ENCODE data around the gene CDYL2.
"Not testable (repeated sequence)": the region's sequence is repeated elsewhere in the genome, so short reads cannot be mapped to it uniquely, and the experiment has no call there.

The CDYL2 gene

DNA sequence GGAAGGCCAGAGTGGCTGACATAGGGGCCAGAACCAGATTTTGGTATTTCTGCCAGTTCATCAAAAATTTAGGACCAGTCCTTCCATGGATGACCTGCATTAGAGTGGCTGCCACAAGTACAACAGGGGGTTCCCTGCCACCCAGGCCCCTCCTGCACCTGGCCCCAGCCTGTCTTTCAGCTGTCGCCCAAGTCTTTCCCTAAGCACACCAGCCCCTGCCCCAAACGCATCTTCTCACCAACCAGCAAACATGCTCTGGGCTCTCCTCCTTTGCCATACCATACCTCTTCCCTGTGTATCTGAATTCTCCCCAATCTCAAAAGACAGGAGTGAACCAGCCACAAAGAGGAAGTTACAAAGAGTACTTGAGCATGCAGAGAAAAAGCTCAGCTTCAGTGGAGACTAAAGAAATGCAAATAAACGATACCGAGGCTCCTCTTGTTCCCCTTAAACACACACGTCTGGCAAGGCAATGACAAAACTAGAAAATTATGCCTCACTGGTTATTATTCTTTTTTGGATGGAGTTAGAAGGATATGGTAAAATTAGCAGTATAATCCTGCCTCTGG is 133.0 kb downstream of the CDYL2 start:
- DNase-seq (ENCODE audit: low read depth in 2 of 2, low spot score in 1 of 2), result no peak

- DNase-seq (ENCODE audit: low read depth in 2 of 2, low spot score in 1 of 2), result no peak
Observed at GRCh38 chr16:80670170-80670865, 134.1 kb downstream of the CDYL2 start.

DNA sequence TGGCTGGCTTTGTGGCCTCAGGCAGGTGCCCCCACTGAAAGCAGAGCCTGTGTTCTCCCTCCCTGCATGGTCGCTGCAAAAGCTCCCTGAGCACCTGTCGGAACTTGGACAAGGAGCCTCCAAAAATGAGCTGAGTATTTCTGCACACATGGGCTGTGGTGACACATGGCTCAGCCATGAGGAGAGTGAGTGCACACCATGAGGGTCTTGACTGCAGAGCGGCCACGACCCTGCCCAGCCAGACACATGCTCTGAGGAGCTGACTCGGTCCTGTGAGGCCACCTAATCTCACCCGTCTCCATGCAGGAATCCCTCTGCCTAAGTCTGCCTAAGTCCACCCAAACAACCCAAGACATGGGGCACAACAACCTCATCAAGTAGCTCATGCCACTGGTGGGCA is 134.7 kb downstream of the CDYL2 start:
- no peak for DNase-seq (ENCODE audit: low read depth in 2 of 2, low spot score in 1 of 2)

GRCh38 chr16:80667925-80668324 is 136.5 kb downstream of the CDYL2 start:
- DNase-seq (ENCODE audit: low read depth in 2 of 2, low spot score in 1 of 2), result no peak

GRCh38 chr16:80667251-80667560 is 137.2 kb downstream of the CDYL2 start:
- DNase-seq (ENCODE audit: low read depth in 2 of 2, low spot score in 1 of 2), result no peak

GRCh38 chr16:80666378-80667250 is 137.8 kb downstream of the CDYL2 start:
- DNase-seq (ENCODE audit: low read depth in 2 of 2, low spot score in 1 of 2), result no peak

- DNase-seq (ENCODE audit: low read depth in 2 of 2, low spot score in 1 of 2), result no peak
Observed at GRCh38 chr16:80665356-80665755, 139.0 kb downstream of the CDYL2 start.

DNA sequence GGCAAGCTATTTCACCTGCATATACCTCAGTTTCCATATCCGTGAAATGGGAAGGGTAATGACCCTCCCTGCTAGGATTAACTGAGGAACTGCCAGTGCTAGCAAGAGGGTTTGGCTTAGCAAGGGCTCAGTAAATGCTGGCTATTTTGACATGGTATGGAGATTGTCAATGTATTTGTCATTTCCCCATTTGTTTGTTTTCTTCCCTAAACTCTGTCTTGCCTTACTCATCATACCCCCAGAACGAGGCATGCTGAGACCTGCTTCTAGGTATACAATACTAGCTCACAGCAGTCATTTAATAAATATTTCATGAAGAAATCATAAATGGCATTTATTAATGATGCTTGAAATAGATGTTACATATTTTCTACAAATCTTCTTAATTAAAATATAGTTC is 139.6 kb downstream of the CDYL2 start:
- DNase-seq (ENCODE audit: low read depth in 2 of 2, low spot score in 1 of 2), result no peak

GRCh38 chr16:80664226-80664625 is 140.2 kb downstream of the CDYL2 start:
- no peak for DNase-seq (ENCODE audit: low read depth in 2 of 2, low spot score in 1 of 2)

DNA sequence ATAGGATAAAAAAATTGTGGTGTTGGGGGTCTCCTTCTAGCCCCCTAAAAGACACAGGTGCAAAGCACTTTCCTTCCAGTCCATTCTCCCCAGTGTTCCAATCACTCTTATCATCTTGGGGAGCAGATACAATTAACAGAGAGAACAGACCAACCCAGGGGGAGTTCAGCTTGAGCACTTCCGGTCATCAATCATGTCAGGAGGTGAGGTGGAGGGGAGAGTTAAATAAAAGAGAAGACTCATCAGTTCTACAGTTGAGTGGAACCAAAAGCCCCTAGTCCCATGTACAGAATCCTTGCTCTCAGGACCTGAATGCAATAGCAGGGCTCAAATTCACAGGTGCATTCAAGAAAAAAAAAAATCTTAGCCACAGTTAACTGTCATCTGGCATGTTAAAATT is 141.3 kb downstream of the CDYL2 start:
- no peak for DNase-seq (ENCODE audit: low read depth in 2 of 2, low spot score in 1 of 2)

DNA sequence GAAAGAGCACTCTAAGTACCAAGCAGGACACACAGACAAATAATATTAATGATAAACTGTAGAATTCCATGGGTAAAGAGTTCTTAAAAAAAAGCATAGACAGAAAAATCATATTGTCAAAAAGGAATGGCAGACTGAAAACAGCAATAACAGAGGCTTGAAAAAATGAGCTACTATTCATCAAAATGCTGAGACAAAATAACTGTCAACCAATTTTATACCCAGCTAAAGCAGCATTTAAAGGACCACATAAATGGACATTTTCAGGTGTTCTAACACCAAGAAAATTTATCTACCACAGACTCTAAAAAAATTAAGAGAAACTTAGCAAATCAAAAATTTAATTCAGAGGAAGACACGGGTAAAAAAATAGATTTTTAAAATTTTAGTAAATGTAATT is 144.5 kb downstream of the CDYL2 start:
- DNase-seq (ENCODE audit: low read depth in 2 of 2, low spot score in 1 of 2), result no peak

DNA sequence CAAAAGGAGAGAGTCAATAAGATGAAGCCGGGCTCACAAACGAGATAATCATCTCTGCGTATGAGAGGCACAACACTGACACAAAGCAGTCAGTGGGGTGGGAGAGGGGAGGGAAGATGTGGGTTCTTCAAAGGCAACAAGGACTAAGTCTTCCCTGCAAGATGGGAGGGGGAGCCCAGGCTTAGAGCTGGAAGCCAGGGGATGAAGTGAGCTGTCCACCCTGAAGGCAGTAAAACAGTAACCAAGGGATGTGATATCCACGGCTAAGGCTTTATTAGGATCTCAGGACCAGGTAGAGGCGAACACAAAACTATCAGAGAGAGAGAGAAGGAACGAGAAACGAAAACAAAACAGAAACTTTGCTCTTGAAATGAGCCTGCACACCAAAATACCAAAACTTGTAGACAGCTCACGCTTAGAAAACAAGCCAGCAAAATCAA is 147.7 kb downstream of the CDYL2 start:
- no peak for DNase-seq (ENCODE audit: low read depth in 2 of 2, low spot score in 1 of 2)

GRCh38 chr16:80656161-80656560 is 148.2 kb downstream of the CDYL2 start:
- no peak for DNase-seq (ENCODE audit: low read depth in 2 of 2, low spot score in 1 of 2)

DNA sequence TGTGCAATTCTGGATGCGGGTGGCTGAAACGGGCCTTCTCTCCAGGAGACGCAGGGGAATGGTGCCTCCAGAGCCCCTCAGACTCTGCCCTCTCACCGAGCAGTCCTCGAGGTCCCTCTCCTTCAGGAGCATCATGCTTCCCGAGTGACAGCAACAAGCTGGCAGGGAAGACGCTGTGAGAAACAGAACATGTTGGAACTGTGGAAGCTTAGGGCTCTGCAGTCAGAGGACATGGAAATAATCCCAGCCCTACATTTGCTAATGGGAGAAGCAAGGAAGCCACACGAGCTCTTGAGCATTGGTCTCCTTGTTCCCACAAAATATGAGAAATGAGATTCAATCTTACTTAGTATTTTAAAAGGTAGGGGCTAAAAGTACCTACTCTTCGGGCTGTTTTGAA is 148.6 kb downstream of the CDYL2 start:
- DNase-seq (ENCODE audit: low read depth in 2 of 2, low spot score in 1 of 2), result no peak

DNA sequence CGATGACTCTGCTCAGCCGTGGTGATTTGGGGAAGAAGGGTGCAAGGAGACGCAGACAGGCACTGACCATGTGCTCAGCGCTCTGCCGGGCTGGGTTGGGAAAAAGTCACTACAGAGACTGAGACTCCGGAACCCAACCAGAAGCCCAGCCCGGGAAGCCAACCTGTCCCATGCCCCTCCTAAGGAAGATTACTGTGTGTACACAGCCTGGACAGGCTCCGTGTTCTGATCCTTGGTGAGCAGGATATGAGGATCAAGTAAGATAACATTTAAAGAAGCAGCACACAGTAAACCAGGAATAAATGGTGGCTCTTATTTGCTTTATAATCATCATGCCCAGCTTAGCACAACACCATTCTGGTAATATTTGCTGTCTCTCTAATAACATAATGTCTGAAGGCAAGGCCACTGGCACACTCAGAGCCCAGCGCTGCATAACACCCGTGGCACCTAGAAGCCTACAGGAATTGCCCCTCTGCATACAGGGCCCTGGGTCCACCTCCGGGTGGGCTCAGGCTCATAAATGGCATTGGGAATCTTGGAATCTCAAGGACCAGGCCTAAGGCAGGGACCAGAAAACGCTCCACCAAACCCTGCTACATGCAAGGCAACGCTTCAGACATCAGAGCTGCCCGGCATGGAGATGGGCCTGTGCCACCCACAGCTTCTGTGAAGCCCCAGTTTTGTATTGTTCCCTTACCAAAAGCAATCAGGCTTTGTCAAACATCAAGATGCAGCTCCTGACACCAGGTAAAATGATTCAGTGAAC is 150.1 kb downstream of the CDYL2 start:
- no peak for DNase-seq (ENCODE audit: low read depth in 2 of 2, low spot score in 1 of 2)

- DNase-seq (ENCODE audit: low read depth in 2 of 2, low spot score in 1 of 2), result no peak
Observed at GRCh38 chr16:80652441-80652840, 152.0 kb downstream of the CDYL2 start.

DNA sequence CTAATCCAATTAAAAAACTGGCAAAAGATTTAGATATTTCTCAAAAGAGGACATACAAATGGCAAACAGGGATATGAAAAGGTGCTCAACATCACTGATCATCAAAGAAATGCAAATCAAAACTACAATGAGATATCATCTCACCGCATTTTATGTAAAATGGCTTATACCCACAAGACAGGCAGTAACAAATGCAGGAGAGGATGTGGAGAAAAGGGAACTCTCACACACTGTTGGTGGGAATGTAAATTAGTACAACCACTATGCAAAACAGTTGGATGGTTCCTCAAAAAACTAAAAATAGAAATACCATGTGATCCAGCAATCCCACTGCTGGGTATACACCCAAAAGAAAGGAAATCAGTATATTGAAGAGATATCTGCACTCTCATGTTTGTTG is 154.1 kb downstream of the CDYL2 start:
- DNase-seq (ENCODE audit: low read depth in 2 of 2, low spot score in 1 of 2), result not testable (repeated sequence)

DNA sequence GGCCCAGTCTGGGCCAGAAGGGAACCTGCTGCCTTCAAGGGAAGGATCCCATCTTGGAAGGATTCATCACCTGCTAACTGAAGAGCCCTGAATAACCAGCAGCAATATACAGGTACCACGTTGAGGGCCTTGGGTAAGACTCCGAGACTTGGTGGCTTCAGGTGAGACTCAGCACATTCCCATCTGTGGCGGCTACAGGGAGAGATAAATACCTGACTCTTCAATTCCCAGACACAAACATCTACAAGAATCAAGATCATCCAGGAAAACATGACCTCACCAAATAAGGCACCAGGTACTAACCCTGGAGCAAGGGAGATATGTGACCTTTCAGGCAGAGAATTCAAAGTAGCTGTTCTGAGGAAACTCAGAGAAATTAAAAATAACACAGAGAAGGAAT is 164.1 kb downstream of the CDYL2 start:
- DNase-seq (ENCODE audit: low read depth in 2 of 2, low spot score in 1 of 2), result no peak

- no peak for DNase-seq (ENCODE audit: low read depth in 2 of 2, low spot score in 1 of 2)
Observed at GRCh38 chr16:80639636-80640035, 164.8 kb downstream of the CDYL2 start.

GRCh38 chr16:80637621-80638020 is 166.8 kb downstream of the CDYL2 start:
- DNase-seq (ENCODE audit: low read depth in 2 of 2, low spot score in 1 of 2), result no peak

- no peak for DNase-seq (ENCODE audit: low read depth in 2 of 2, low spot score in 1 of 2)
Observed at GRCh38 chr16:80631581-80631980, 172.8 kb downstream of the CDYL2 start.

DNA sequence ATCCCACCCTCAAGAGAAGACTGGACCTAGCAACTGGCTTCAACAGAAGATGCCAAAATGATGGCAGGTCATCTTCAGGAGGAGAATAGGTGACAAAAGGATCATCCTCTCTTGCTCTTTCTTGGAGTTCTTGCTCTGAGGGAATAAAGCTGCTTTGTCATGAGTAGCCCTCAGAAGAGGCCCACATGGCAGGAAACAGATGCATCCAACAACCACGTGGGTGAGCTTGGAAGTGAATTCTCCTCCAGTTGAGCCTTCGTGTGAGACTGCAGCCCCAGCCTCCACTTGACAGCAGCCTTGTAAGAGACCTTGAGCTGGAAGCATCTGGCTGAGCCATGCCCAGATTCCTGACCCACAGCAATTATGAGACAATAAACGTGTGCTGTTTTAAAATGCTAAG is 176.1 kb downstream of the CDYL2 start:
- no peak for DNase-seq (ENCODE audit: low read depth in 2 of 2, low spot score in 1 of 2)

Data from stimulated activated CD8-positive, alpha-beta memory T cell treated with anti-CD3 and anti-CD28 coated beads, Interleukin-4, amount 100 ng/mL, for 1 hour (primary cell).